HFFc6 (cell line): ENCODE results near the gene KHNYN. TPM values are rescaled to one million over a fixed set of nuclear protein-coding genes. Genes with fewer than 3 reads are reported as not detected.
"Not testable (repeated sequence)": the region's sequence is repeated elsewhere in the genome, so short reads cannot be mapped to it uniquely, and the experiment has no call there.

ENCODE experiments used
- DNase-seq: peaks from one replicate; pipeline ENCODE4 v3.0.0-alpha.2; 2018
- H3K27ac Mint-ChIP-seq: 2 replicates; pipeline ENCODE4 v1.8.0; 2020; ENCODE audit warnings: mild to moderate bottlenecking, mixed read lengths
- H3K27me3 Mint-ChIP-seq: 2 replicates; pipeline ENCODE4 v1.8.0; 2021; ENCODE audit warnings: mild to moderate bottlenecking, moderate library complexity, mixed read lengths; ENCODE audit not compliant: insufficient read depth
- H3K36me3 Mint-ChIP-seq: 2 replicates; pipeline ENCODE4 v1.8.0; 2021; ENCODE audit warnings: low read depth, mixed read lengths
- H3K4me1 Mint-ChIP-seq: 2 replicates; pipeline ENCODE4 v1.8.0; 2020; ENCODE audit warnings: low read depth, mixed read lengths
- H3K4me3 Mint-ChIP-seq: 2 replicates; pipeline ENCODE4 v1.8.0; 2020; ENCODE audit warnings: mild to moderate bottlenecking, moderate library complexity, mixed read lengths
- H3K9me3 Mint-ChIP-seq: 2 replicates; pipeline ENCODE4 v1.8.0; 2020; ENCODE audit warnings: mild to moderate bottlenecking, mixed read lengths
- total RNA-seq, 6 experiments: library from RNA; stranded (reverse); fragmentation: NEBNext Ultra II Directional; extraction: Animal tissue kit (Norgen Biotek cat#: 25700); gene quantifications; 2 replicates in 1 of 6; 3 replicates in 5 of 6; pipeline ENCODE4 v1.2.3, GENCODE V29; 2021
- TF ChIP-seq, protein P1 (sequence below): fragments of 200-600 bp; sonication (generic); IDR thresholded peaks from 2 replicates; pipeline ENCODE4 v1.5.0; 2021; ENCODE audit warnings: antibody characterized with exemption, mild to moderate bottlenecking

KHNYN gene
- total RNA-seq, 6 experiments from 2014 or later = 25.4 to 29.2 (median 28.0) TPM

DNA sequence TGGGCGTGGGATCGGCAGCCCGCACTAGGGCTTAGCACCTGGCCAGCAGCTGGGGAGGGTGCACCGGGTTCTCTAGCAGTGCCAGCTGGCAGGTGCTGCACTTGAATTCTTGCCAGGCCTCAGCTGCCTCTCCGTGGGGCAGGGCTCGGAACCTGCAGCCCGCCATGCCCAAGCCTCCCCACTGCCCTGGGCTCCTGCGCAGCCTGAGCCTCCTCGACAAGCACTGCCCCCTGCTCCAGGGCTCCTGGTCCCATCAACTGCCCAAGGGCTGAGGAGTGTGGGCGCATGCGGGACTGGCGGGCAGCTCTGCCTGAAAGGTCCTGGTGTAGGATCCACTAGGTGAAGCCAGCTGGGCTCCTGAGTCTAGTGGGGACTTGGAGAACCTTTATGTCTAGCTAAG lies 43.5 kb downstream of the KHNYN start:
- no peak overlapping the region for H3K27ac Mint-ChIP-seq
- no peak overlapping the region for H3K4me3 Mint-ChIP-seq
- TF ChIP-seq, protein P1, sequence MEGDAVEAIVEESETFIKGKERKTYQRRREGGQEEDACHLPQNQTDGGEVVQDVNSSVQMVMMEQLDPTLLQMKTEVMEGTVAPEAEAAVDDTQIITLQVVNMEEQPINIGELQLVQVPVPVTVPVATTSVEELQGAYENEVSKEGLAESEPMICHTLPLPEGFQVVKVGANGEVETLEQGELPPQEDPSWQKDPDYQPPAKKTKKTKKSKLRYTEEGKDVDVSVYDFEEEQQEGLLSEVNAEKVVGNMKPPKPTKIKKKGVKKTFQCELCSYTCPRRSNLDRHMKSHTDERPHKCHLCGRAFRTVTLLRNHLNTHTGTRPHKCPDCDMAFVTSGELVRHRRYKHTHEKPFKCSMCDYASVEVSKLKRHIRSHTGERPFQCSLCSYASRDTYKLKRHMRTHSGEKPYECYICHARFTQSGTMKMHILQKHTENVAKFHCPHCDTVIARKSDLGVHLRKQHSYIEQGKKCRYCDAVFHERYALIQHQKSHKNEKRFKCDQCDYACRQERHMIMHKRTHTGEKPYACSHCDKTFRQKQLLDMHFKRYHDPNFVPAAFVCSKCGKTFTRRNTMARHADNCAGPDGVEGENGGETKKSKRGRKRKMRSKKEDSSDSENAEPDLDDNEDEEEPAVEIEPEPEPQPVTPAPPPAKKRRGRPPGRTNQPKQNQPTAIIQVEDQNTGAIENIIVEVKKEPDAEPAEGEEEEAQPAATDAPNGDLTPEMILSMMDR = no peak
- no peak for DNase-seq
- no peaks in the 10 kb centered on the region for H3K9me3 Mint-ChIP-seq
- H3K27me3 Mint-ChIP-seq = no peaks in the 10 kb centered on the region
- H3K4me1 Mint-ChIP-seq = no peaks in the 10 kb centered on the region
- H3K36me3 Mint-ChIP-seq = no peaks in the 10 kb centered on the region

DNA sequence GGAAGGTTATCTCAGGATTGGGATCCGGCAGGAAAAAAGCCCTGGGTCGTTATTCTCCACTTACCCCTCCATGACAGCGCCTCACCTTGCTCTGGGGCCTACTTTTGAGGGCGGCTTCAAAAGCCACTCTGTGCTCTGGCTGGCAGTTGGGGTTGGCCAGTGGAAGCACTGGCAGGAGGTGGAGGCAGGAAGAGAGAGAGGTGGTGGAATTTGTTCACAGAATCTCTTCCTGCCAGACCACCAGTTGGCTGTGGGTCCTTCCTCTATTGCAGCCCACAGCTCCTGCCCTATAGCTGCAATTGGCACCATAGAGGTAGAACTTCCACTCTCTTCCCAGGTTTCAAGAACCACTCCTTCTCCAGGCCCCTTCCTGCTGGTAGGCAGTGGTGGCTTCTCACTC lies 45.5 kb downstream of the KHNYN start:
- H3K4me1 Mint-ChIP-seq = no peaks in the 10 kb centered on the region
- DNase-seq = no peak

DNA sequence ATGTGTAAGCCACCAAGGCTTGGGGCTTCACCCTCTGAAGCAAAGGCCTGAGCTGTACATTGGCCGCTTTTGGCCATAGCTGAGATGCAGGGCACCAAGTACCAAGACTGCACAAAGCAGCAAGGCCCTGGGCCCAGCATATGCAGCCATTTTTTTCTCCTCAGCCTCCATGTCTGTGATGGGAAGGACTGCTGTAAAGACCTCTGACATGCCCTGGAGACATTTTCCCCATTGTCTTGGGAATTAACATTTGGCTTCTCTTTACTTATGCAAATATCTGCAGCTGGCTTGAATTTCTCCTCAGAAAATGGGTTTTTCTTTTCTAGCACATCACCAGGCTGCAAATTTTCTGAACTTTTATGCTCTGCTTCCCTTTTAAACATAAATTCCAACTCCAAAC lies 50.2 kb downstream of the KHNYN start:
- H3K27ac Mint-ChIP-seq, H3K36me3 Mint-ChIP-seq: not testable (repeated sequence)

More for the DNA sequence above, 45.5 kb downstream of the KHNYN start:
- Mint-ChIP-seq H3K27ac (no peak overlapping the region), H3K27me3 (no peaks in the 10 kb centered on the region; the same call in 1 of the 2 replicates), H3K36me3 (no peaks in the 10 kb centered on the region), H3K4me3 (no peak overlapping the region), H3K9me3 (no peaks in the 10 kb centered on the region)
- TF ChIP-seq, protein P1 = no peak

DNA sequence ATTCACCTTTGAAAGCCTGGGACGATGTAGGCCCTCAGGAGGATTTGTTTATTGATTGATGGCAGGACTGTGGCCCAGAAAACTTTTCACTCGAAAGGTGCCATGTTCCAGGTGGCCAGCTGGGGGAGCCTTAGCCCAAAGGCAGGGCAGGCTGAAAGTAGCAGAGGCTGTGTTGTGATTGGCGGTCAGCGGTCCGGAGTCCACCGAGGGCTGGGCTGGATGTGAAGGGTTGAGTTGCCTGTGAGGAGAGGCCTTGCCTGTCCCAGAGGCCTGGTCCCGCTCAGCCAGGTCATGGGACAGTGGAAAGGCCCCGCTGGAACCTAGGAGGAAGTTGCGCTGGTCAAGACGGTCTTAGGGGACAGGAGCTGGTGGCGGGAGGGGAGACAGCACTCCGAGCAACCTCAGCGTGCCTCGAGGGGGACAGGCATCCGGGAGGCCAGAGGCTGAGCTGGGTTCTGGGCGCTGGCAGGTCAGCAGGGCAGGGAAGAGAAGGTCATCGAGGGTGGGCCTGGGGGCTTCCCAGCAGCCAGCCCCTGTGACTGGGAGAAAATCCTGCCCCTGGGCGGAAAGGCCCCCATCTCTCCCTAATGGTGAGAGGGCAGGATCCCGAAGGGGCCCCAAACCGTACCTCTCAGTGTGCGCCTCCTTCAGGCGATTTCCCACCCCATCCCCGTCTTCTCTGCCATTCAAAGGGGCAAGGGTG lies 52.0 kb downstream of the KHNYN start:
- H3K27ac Mint-ChIP-seq = no peak overlapping the region
- H3K4me1 Mint-ChIP-seq = peaks cover 19% of the 10 kb centered on the region
- DNase-seq = peak; percentile 20
- TF ChIP-seq, protein P1 = peak; percentile 77
- peak overlapping the region; percentile 41; the same call in 1 of the 2 replicates for H3K4me3 Mint-ChIP-seq
- H3K36me3 Mint-ChIP-seq = no peaks in the 10 kb centered on the region
- peaks cover 5% of the 10 kb centered on the region for H3K27me3 Mint-ChIP-seq
- no peaks in the 10 kb centered on the region for H3K9me3 Mint-ChIP-seq

More for the DNA sequence above, 50.2 kb downstream of the KHNYN start:
- not testable (repeated sequence) for H3K9me3 Mint-ChIP-seq, DNase-seq, H3K27me3 Mint-ChIP-seq, H3K4me3 Mint-ChIP-seq
- peaks cover 19% of the 10 kb centered on the region for H3K4me1 Mint-ChIP-seq

DNA sequence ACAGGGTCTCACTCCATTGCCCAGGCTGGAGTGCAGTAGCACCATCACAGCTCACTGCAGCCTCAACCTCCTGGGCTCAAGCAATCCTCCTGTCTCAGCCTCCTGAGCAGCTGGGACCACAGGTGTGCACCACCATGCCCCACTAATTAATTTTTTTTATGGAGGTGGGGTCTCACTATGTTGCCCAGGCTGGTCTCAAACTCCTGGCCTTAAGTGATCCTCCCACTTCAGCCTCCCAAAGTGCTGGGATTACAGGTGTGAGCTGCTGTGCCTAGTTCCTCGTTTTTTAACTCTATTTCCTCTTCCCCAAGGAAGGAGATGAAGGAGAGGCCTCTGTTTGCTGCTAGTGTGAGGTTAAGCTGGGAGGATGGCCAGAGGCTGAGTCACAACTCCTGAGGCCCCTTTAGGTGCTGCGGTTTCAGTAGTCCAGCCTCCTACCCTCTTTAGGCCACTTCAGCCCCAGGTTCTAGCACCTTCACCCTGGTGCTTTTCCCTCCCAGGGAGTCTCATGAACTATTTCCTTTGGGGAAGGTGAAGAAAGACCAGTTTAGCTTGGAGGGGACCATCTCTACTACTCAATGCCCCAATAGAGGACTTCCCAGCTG lies 53.0 kb downstream of the KHNYN start:
- not testable (repeated sequence) for H3K27ac Mint-ChIP-seq, H3K36me3 Mint-ChIP-seq, H3K9me3 Mint-ChIP-seq, H3K4me3 Mint-ChIP-seq, H3K27me3 Mint-ChIP-seq
- peaks cover 19% of the 10 kb centered on the region for H3K4me1 Mint-ChIP-seq
- peak; percentile 18 for DNase-seq

DNA sequence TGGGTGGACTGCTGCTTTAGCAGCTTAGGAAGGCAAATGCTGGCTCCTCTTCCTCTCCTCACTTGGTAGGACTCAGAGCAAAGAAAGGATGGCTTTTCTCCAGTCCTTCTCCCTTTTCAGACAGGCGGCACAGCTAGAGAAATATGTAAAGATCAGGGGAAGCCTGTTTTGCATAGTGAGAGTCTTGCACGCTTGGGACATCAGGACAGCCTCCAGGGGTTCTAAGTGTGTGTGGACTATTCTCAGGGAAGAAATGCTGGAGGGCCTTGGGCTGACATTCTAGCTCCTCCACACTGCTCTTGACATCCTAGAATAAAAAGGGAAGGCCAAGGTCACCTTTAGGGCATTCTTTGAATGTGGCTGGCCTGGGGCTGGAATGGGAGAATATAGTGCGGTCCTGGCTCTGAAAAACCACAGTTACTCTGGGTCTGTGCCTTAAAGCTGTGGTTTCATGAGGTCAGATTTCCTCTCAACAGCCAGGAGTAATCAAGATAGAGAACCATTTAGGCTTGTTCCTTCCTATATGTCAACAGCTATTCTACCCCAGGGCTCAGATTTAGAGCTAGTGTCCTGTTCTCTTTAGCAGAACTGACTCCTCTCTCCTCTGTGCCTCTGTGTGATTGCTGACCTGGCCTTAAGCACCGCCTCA lies 54.0 kb downstream of the KHNYN start:
- no peak for DNase-seq
- no peak overlapping the region for H3K4me3 Mint-ChIP-seq

More for the DNA sequence above, 54.0 kb downstream of the KHNYN start:
- H3K9me3 Mint-ChIP-seq = no peaks in the 10 kb centered on the region
- TF ChIP-seq, protein P1 = no peak
- no peak overlapping the region for H3K27ac Mint-ChIP-seq
- H3K36me3 Mint-ChIP-seq = no peaks in the 10 kb centered on the region
- peaks cover 19% of the 10 kb centered on the region for H3K4me1 Mint-ChIP-seq
- peaks cover 5% of the 10 kb centered on the region for H3K27me3 Mint-ChIP-seq

Other genes with a start within 250 kb of the KHNYN start
- 10 to 100 TPM; 70.4 to 85.2 (median 79.4) TPM for gene IPO4, start 241.1 kb upstream of the KHNYN start, total RNA-seq
- 10 to 100 TPM; 68.1 to 80.4 (median 71.0) TPM for gene TM9SF1, start 234.5 kb upstream of the KHNYN start, total RNA-seq
- gene TSSK4, start 224.3 kb upstream of the KHNYN start, total RNA-seq = under 1 TPM in 2 of 6 experiments, not detected in 4; 0.16 to 0.45 TPM
- gene CHMP4A, start 216.5 kb upstream of the KHNYN start, total RNA-seq = 10 to 100 TPM; 32.4 to 41.1 (median 38.8) TPM
- 10 to 100 TPM in 5 of 6 experiments, 1 to 10 TPM in 1; 9.8 to 14.4 (median 12.3) TPM for gene MDP1, start 213.9 kb upstream of the KHNYN start, total RNA-seq
- 100 to 1,000 TPM; 309 to 401 (median 372) TPM for gene NEDD8, start 197.6 kb upstream of the KHNYN start, total RNA-seq
- gene GMPR2, start 197.0 kb upstream of the KHNYN start, total RNA-seq = 10 to 100 TPM; 70.6 to 76.7 (median 73.6) TPM
- 10 to 100 TPM; 54.2 to 73.4 (median 67.5) TPM for gene TINF2, start 187.3 kb upstream of the KHNYN start, total RNA-seq
- 1 to 10 TPM in 5 of 6 experiments, under 1 TPM in 1; 0.97 to 2.9 (median 1.3) TPM for gene TGM1, start 166.8 kb upstream of the KHNYN start, total RNA-seq
- gene RABGGTA, start 158.4 kb upstream of the KHNYN start, total RNA-seq = 10 to 100 TPM; 25.4 to 31.4 (median 27.3) TPM
- 10 to 100 TPM; 32.9 to 42.2 (median 39.1) TPM for gene DHRS1, start 130.2 kb upstream of the KHNYN start, total RNA-seq
- gene NOP9, start 130.1 kb upstream of the KHNYN start, total RNA-seq = 10 to 100 TPM; 25.4 to 31.1 (median 28.1) TPM
- gene CIDEB, start 122.0 kb upstream of the KHNYN start, total RNA-seq = under 1 TPM in 5 of 6 experiments, not detected in 1; 0.17 to 0.40 (median 0.20) TPM
- gene LTB4R2, start 119.8 kb upstream of the KHNYN start, total RNA-seq = 1 to 10 TPM; 2.2 to 3.0 (median 2.3) TPM
- 1 to 10 TPM; 1.5 to 2.9 (median 1.9) TPM for gene LTB4R, start 118.5 kb upstream of the KHNYN start, total RNA-seq
- gene ADCY4, start 94.9 kb upstream of the KHNYN start, total RNA-seq = under 1 TPM in 3 of 6 experiments, not detected in 3; 0.25 to 0.41 (median 0.34) TPM
- gene RIPK3, start 90.0 kb upstream of the KHNYN start, total RNA-seq = not detected
- 10 to 100 TPM; 73.4 to 81.9 (median 77.2) TPM for gene NFATC4, start 61.8 kb upstream of the KHNYN start, total RNA-seq
- 1 to 10 TPM; 3.9 to 6.3 (median 4.1) TPM for gene NYNRIN, start 31.0 kb upstream of the KHNYN start, total RNA-seq
- gene CBLN3, start 286 bp upstream of the KHNYN start, total RNA-seq = 1 to 10 TPM; 3.3 to 5.0 (median 3.9) TPM
- gene SDR39U1, start 12.8 kb downstream of the KHNYN start, total RNA-seq = 10 to 100 TPM; 29.6 to 35.7 (median 31.6) TPM
- not detected for gene CMA1, start 78.3 kb downstream of the KHNYN start, total RNA-seq
- gene CTSG, start 146.3 kb downstream of the KHNYN start, total RNA-seq = not detected
- not detected for gene GZMH, start 179.7 kb downstream of the KHNYN start, total RNA-seq
- gene GZMB, start 204.2 kb downstream of the KHNYN start, total RNA-seq = not detected